Measurements from ENCODE around the gene DCTN3. TPM values are rescaled to one million over a fixed set of nuclear protein-coding genes. Genes with fewer than 3 reads are reported as not detected.
A peak's percentile ranks its signal among the peaks of the same experiment; 100 is the strongest.

The DCTN3 gene
- total RNA-seq, 1 experiment from 2014 or later = 27.5 TPM

GRCh38 chr9:34637356-34638137, 17.3 kb upstream of the DCTN3 start, which contains the start of gene SIGMAR1 (continued):
- TF ChIP-seq TCF7 (CRISPR knock-in tag; IDR thresholded peaks at IDR 0.05; ENCODE audit: low read depth) (no peak), NFE2L1 (CRISPR knock-in tag; IDR thresholded peaks at IDR 0.05) (peak; percentile 61; the same call in 1 of the 2 replicates), CREB1 (CRISPR knock-in tag; IDR thresholded peaks at IDR 0.05) (peak; percentile 85), ESRRA (CRISPR knock-in tag; IDR thresholded peaks at IDR 0.05; ENCODE audit: borderline replicate concordance) (0 out of 2 replicates have a peak, but pooled peaks have one; percentile 70), FOXK1 (CRISPR knock-in tag; IDR thresholded peaks at IDR 0.05) (peak; percentile 72), RELA (CRISPR knock-in tag; IDR thresholded peaks at IDR 0.05; ENCODE audit: borderline replicate concordance) (peak; percentile 94), ZNF232 (CRISPR knock-in tag; IDR thresholded peaks at IDR 0.05) (no peak; the same call in 1 of the 2 replicates), MXD4 (CRISPR knock-in tag; IDR thresholded peaks at IDR 0.05; ENCODE audit: borderline replicate concordance) (no peak), AFF4 (CRISPR knock-in tag; IDR thresholded peaks at IDR 0.05; ENCODE audit: borderline replicate concordance) (0 out of 2 replicates have a peak, but pooled peaks have one; percentile 60), ZNF281 (CRISPR knock-in tag; IDR thresholded peaks at IDR 0.05) (0 out of 2 replicates have a peak, but pooled peaks have one; percentile 15), NFATC4 (CRISPR knock-in tag; IDR thresholded peaks at IDR 0.05) (no peak), ZNF425 (CRISPR knock-in tag; conservative IDR thresholded peaks at IDR 0.05) (no peak), E2F4 (CRISPR knock-in tag; IDR thresholded peaks at IDR 0.05; ENCODE audit: borderline replicate concordance, low read depth) (no peak), CDX4 (CRISPR knock-in tag; IDR thresholded peaks at IDR 0.05; ENCODE audit: borderline replicate concordance) (no peak), NR3C1 (CRISPR knock-in tag; conservative IDR thresholded peaks at IDR 0.05; ENCODE audit: low read depth) (peak; percentile 69; the same call in 1 of the 2 replicates), PRRX2 (CRISPR knock-in tag; IDR thresholded peaks at IDR 0.05) (no peak), GABPB1 (CRISPR knock-in tag; IDR thresholded peaks at IDR 0.05) (peak; percentile 9; the same call in 1 of the 2 replicates), ZSCAN18 (CRISPR knock-in tag; IDR thresholded peaks at IDR 0.05) (no peak), ZNF263 (CRISPR knock-in tag; IDR thresholded peaks at IDR 0.05; ENCODE audit: low read depth) (peak; percentile 49; the same call in 1 of the 2 replicates), MAX (CRISPR knock-in tag; IDR thresholded peaks at IDR 0.05) (peak; percentile 95), ATF2 (CRISPR knock-in tag; IDR thresholded peaks at IDR 0.05; ENCODE audit: borderline replicate concordance, low read depth) (no peak), RORB (CRISPR knock-in tag; IDR thresholded peaks at IDR 0.05) (no peak)
- TF ChIP-seq, protein P1, sequence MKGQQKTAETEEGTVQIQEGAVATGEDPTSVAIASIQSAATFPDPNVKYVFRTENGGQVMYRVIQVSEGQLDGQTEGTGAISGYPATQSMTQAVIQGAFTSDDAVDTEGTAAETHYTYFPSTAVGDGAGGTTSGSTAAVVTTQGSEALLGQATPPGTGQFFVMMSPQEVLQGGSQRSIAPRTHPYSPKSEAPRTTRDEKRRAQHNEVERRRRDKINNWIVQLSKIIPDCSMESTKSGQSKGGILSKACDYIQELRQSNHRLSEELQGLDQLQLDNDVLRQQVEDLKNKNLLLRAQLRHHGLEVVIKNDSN (CRISPR knock-in tag; IDR thresholded peaks at IDR 0.05) = peak; percentile 78
